Activated CD4-positive, alpha-beta T cell treated with anti-CD3 and anti-CD28 coated beads for 4 hours (primary cell): ENCODE data around the gene UCHL1.
A peak's percentile ranks its signal among the peaks of the same experiment; 100 is the strongest.

ENCODE experiments used
- DNase-seq, 2 donors: peaks; one replicate each; pipeline ENCODE4 v3.0.0-alpha.2; 2020

Gene UCHL1

DNA sequence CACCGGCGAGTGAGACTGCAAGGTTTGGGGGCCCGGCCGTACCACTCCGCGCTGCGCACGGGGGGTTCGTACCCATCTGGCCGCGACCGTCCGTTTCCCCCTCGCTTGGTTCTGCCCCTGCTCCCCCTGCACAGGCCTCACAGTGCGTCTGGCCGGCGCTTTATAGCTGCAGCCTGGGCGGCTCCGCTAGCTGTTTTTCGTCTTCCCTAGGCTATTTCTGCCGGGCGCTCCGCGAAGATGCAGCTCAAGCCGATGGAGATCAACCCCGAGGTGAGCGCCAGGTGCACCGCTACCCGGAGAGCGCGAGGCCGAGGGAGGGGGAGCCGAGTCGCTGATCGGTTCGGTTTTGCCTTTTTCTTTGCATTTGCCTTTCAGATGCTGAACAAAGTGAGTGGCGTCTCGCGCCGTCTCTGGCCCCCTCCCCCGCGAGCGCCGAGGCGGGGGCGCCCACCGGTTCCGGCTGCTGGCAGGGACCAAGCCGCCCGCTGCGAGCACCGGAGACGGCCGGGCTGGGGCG lies at the start of gene UCHL1:
UCHL1 (plus strand) TSS at position 189 of the 517 bp plus-strand sequence; CDS start at position 238, 49 bp downstream.
- no peak for DNase-seq

- DNase-seq = no peak
Observed at GRCh38 chr4:41207291-41207831, 49.4 kb upstream of the UCHL1 start.

- no peak for DNase-seq
Observed at GRCh38 chr4:41209187-41209586, 47.5 kb upstream of the UCHL1 start.

DNA sequence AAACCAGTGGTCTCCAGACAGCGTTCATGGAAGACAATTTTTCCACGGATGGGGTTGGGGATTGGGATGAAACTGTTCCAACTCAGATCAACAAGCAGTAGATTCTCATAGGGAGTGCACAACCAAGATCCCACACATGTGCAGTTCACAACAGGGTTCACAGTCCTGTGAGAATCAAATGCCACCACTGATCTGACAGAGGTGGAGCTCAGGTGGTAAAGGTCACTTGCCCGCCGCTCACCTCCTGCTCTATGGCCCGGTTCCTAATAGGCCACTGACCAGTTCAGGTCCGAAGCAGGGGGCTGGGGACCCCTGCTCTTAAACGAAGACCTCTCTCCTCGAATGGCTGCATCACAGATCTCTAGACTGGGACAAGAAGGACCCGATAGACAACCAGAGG lies 46.8 kb upstream of the UCHL1 start:
- no peak for DNase-seq

DNA sequence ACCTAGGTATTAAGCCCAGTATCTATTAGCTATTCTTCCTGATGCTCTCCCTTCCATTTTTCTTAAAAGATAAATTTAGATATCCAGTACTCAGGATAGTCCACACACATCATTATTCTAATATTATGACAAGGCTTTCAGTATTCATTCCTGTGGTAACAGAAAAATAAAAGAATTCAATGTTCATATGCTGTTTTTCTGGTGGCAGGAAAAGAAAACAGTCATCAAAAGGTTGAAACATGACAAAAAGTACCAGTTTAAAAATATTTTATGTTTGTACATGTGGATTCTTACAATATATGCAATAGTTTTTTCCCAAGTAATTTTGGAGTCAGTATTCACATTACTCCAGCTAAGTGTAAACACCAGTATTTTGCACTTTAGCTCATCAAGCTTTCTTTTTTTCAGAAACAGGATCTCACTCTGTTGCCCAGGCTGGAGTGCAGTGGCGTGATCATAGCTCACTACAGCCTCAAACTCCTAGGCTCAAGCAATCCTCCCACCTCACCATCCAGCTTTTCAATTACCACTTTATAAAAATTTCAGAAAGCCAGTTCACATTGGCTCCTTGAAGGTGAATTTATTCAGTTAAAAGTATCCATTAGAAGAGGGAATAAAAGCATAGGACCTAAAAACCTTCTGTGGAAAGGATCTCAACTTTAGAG lies 44.6 kb upstream of the UCHL1 start:
- no peak for DNase-seq

- DNase-seq = no peak
Observed at GRCh38 chr4:41212616-41213203, 44.0 kb upstream of the UCHL1 start.

DNA sequence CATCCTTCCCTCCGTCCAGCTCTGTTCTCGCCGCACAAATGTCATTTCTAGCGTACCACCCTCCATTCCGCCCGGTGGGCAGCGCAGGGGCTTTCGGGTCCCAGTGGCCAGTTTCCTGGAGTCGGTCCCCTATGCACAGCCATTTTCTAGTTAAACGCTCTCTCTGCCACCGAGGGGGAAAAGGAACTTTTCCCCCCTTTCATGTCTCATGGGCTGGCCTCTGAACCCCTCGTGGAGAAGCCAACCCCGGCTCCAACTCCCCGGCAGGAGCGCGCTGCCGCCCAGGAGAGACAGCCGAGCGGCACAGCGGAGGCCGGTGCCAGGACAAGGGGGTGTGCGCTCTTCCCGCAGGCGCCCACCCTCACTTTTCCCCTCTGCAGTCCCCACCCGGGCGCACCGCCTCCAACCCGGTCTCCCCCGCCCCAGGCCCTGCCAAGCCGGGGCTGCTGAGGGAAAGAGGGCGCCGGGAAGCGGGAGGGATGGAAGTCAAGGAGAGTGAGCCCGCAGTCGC lies 43.0 kb upstream of the UCHL1 start:
- DNase-seq = no peak

- peak in 1 of 2 donors; percentile 24 for DNase-seq
Observed at GRCh38 chr4:41214136-41214824, 42.4 kb upstream of the UCHL1 start, which contains the start of gene APBB2. Gene APBB2, minus strand, starts transcription at chr4:41214542. Its CDS starts 181,288 bp downstream, at chr4:41033254.

DNA sequence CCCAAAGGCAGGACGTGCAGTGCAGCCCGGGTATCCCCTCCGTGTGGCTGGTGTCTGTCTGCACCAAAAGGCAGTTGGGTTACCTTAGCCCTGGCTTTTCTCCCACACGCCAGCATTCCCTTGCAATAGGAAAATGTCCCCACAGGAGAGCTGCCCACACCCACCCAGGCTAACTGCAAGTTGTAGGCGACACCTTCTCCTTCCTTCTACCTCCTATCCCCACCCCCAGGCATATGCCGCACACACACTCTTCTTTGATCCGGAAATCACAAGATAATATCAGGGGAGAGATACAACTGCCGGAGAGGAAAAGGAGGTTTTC lies 41.9 kb upstream of the UCHL1 start:
- no peak for DNase-seq

DNA sequence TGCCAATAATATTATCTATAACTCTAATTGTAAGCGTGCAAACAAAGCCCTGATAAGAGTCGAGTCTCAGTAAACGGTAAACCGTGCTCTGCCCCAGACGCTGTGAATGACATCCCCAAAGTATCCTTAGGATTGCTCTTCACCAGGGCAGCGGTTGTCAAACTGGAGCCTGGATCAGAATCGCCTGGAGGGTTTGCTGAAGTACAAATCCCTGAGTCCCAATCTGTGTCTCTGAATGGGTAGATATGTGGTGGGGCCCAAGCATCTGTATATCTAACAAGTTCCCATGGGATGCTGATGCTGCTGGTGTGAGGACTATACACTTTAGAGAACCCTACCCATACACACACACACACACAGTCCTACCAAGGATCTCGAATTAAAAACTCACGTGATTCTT lies 41.6 kb upstream of the UCHL1 start:
- no peak for DNase-seq

GRCh38 chr4:41215969-41216293 lies 40.8 kb upstream of the UCHL1 start:
- no peak for DNase-seq

GRCh38 chr4:41216294-41217019 lies 40.3 kb upstream of the UCHL1 start:
- peak in 1 of 2 donors; percentile 37 for DNase-seq

- DNase-seq = no peak
Observed at GRCh38 chr4:41217020-41217333, 39.8 kb upstream of the UCHL1 start.

DNA sequence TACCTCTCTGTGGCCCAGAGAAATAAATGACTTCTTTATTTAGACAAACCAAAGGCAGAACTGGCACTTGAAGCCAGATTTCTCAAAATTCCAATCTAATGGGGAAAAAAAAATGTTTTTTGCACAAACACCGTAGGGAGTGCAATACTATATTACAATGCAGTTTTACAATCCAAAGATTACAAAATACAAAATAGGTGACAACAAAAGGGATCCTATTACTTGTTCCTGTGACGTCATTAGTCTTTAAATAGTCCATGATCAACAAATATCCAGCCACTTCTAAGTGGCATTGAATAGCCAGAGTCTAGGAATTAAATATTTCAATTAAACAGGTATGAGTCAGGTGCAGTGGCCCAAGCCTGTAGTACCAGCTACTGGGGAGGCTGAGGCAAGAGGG lies 39.4 kb upstream of the UCHL1 start:
- DNase-seq = no peak

DNA sequence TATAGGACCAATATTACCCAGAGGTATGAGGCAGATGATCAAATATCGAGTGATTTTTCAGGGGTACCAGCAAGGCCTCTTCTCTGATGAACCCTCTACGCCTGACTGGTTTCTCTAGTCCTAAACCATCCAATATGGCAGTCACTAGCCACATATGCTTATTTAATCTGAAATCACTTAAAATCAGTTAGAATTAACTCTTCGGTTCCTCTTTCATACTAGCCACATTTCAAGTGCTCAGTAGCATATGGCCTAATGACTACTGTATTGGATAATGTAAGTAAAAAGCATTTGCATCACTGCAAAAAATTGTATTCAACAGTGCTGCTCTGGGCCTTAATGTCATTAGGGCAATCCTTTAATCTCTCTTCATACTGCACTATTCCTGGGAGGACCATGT lies 38.0 kb upstream of the UCHL1 start:
- DNase-seq = no peak

DNA sequence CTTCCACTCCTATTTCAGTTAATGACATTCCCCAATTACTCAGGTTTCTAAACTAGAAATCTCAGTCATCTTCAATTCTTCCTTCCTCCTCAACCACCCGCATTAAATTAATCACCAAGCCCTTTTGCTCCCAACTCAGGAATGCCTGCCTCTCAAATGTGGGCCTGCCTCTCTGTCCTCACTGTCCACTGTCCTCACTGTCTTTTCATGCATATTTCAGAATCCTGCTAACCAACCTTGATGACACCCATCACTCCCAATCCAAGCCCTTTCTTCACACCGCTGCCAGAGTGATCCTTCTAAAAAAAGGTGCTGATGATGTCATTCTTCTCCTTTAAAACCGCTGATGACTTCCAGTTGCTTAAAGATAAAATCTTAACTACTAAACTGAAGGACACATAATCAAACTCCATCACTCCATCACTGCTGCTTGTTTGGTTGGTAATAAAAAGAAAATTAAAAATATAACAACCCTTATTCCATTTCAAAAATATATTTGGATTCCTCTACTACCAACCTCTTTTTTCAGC lies 37.2 kb upstream of the UCHL1 start:
- DNase-seq = no peak

DNA sequence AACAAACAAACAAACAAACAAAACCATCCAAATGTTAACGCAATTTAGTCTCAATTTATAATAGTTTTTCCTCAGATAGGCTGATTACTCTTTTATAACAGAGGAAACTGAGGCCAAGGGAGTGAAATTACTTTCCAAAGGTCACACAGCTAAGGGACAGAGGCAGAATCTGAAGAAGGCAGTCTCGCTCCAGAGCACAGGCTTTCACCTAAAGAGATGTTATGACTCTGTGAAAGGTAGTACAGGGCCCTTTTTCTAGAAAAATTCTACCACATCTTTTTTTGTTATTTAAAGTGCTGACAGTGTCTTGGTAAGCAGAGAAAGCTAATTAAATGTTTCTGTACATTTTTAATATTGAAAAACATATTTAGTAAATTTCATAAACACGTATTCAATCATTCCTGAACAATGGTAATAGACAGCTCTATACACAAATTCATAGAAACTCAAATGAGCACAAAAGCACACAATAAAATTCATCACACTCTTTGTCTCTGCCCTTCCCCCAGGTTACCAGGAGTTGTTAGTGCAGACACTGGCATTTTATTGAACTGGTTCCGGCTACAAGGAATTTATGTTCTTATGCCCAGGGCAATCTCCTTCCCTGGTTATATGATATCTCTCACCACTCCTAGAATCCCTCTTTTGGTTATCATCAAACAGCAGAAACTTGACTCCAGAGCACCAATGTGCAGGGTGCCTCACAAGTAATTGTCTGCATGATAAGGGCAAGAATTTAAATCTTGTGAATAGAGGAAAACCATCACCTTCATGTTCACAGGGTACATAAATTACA lies 34.7 kb upstream of the UCHL1 start:
- DNase-seq = no peak

- DNase-seq = no peak
Observed at GRCh38 chr4:41227902-41228301, 28.8 kb upstream of the UCHL1 start.

GRCh38 chr4:41232406-41232805 lies 24.3 kb upstream of the UCHL1 start:
- no peak for DNase-seq

GRCh38 chr4:41232856-41233255 lies 23.9 kb upstream of the UCHL1 start:
- no peak for DNase-seq

- no peak for DNase-seq
Observed at GRCh38 chr4:41236032-41236431, 20.7 kb upstream of the UCHL1 start.

GRCh38 chr4:41236508-41236907 lies 20.2 kb upstream of the UCHL1 start:
- DNase-seq = no peak
